ENCODE measurements around the gene PSMD9. TPM values are rescaled to one million over a fixed set of nuclear protein-coding genes. Genes with fewer than 3 reads are reported as not detected.

PSMD9 gene
- total and polyA plus RNA-seq, 4 donors: 39.0 to 57.6 (median 51.2) TPM

- H3K27ac ChIP-seq (ENCODE audit: low read depth in 1 of 2, low read length in 2 of 2): no peak overlapping the region
- H3K36me3 ChIP-seq (ENCODE audit: control insufficient read depth in 4 of 4, insufficient read depth in 3 of 4, low read depth in 1 of 4, low read length in 3 of 4): peaks cover 0 to 3% (median 0%) of the 10 kb centered on the region in 4 donors
- H3K27me3 ChIP-seq (ENCODE audit: control insufficient read depth in 4 of 4, insufficient read depth in 4 of 4, low read length in 3 of 4): no peaks in the 10 kb centered on the region
- no peak for TF ChIP-seq RXRA (IDR thresholded peaks at IDR 0.05)
- no peak for TF ChIP-seq SP1 (IDR thresholded peaks at IDR 0.05)
- no peak for TF ChIP-seq NR2F2 (IDR thresholded peaks at IDR 0.05)
- TF ChIP-seq YY1 (IDR thresholded peaks at IDR 0.05): no peak
- TF ChIP-seq RAD21 (IDR thresholded peaks at IDR 0.05): no peak
- no peak for TF ChIP-seq JUND (IDR thresholded peaks at IDR 0.05)
- TF ChIP-seq TAF1 (conservative IDR thresholded peaks at IDR 0.05): no peak
- no peak for TF ChIP-seq ATF3 (IDR thresholded peaks at IDR 0.05)
- TF ChIP-seq FOXA1 (IDR thresholded peaks at IDR 0.05): no peak
- no peaks in the 10 kb centered on the region for H3K9me3 ChIP-seq (ENCODE audit: control insufficient read depth in 4 of 4, low read length in 3 of 4)
- H3K4me3 ChIP-seq (ENCODE audit: low read depth in 1 of 3, low read length in 3 of 3): no peak overlapping the region
- WGBS: 61% methylated on average over 7 of the region's 7 CpGs
- DNase-seq (ENCODE audit: low spot score): no peak
- no peak overlapping the region for H3K9ac ChIP-seq (ENCODE audit: low read depth in 1 of 2, low read length in 2 of 2)
- H3K4me1 ChIP-seq (ENCODE audit: control insufficient read depth in 4 of 4, insufficient read depth in 4 of 4, low read length in 3 of 4): no peaks in the 10 kb centered on the region
These were observed 50.6 kb downstream of the PSMD9 start for GRCh38 chr12:121939186-121939585.

GRCh38 chr12:121939992-121940766 is 51.6 kb downstream of the PSMD9 start:
- Histone ChIP-seq H3K4me1 (ENCODE audit: control insufficient read depth in 4 of 4, insufficient read depth in 4 of 4, low read length in 3 of 4) (no peaks in the 10 kb centered on the region), H3K27me3 (ENCODE audit: control insufficient read depth in 4 of 4, insufficient read depth in 4 of 4, low read length in 3 of 4) (no peaks in the 10 kb centered on the region)
- 89% methylated on average over 4 of the region's 4 CpGs for WGBS

GRCh38 chr12:121942145-121942718 is 53.6 kb downstream of the PSMD9 start:
- TF ChIP-seq REST (IDR thresholded peaks at IDR 0.05): no peak
- no peak for TF ChIP-seq CTCF (IDR thresholded peaks at IDR 0.05; ENCODE audit: low read depth, low read length, missing input control)
- no peak for TF ChIP-seq HNF4G (IDR thresholded peaks at IDR 0.05)
- no peak for TF ChIP-seq FOXA1 (IDR thresholded peaks at IDR 0.05)
- TF ChIP-seq NR2F2 (IDR thresholded peaks at IDR 0.05): no peak
- TF ChIP-seq HNF4A (conservative IDR thresholded peaks at IDR 0.05): no peak
- no peak for TF ChIP-seq RXRA (IDR thresholded peaks at IDR 0.05)
- TF ChIP-seq SP1 (IDR thresholded peaks at IDR 0.05): no peak
- no peak for TF ChIP-seq RAD21 (IDR thresholded peaks at IDR 0.05)
- TF ChIP-seq JUND (IDR thresholded peaks at IDR 0.05): no peak
- no peak for TF ChIP-seq ATF3 (IDR thresholded peaks at IDR 0.05)
- no peak for TF ChIP-seq TAF1 (conservative IDR thresholded peaks at IDR 0.05)
- TF ChIP-seq MAX (IDR thresholded peaks at IDR 0.05): no peak
- no peak for TF ChIP-seq YY1 (IDR thresholded peaks at IDR 0.05)
- TF ChIP-seq GABPA (IDR thresholded peaks at IDR 0.05 in 1 of 2, conservative IDR thresholded peaks at IDR 0.05 in 1 of 2): no peak
- no peaks in the 10 kb centered on the region for H3K27me3 ChIP-seq (ENCODE audit: control insufficient read depth in 4 of 4, insufficient read depth in 4 of 4, low read length in 3 of 4)
- no peaks in the 10 kb centered on the region for H3K4me1 ChIP-seq (ENCODE audit: control insufficient read depth in 4 of 4, insufficient read depth in 4 of 4, low read length in 3 of 4)
- peaks cover 0 to 3% (median 0%) of the 10 kb centered on the region in 4 donors for H3K36me3 ChIP-seq (ENCODE audit: control insufficient read depth in 4 of 4, insufficient read depth in 3 of 4, low read depth in 1 of 4, low read length in 3 of 4)
- H3K4me3 ChIP-seq (ENCODE audit: low read depth in 1 of 3, low read length in 3 of 3): no peak overlapping the region
- H3K9me3 ChIP-seq (ENCODE audit: control insufficient read depth in 4 of 4, low read length in 3 of 4): no peaks in the 10 kb centered on the region
- DNase-seq (ENCODE audit: low spot score): no peak
- no peak overlapping the region for H3K27ac ChIP-seq (ENCODE audit: low read depth in 1 of 2, low read length in 2 of 2)
- H3K9ac ChIP-seq (ENCODE audit: low read depth in 1 of 2, low read length in 2 of 2): no peak overlapping the region
- 96% methylated on average over 15 of the region's 15 CpGs for WGBS

More at GRCh38 chr12:121939992-121940766, 51.6 kb downstream of the PSMD9 start:
- H3K36me3 ChIP-seq (ENCODE audit: control insufficient read depth in 4 of 4, insufficient read depth in 3 of 4, low read depth in 1 of 4, low read length in 3 of 4): peaks cover 0 to 3% (median 0%) of the 10 kb centered on the region in 4 donors
- no peak for DNase-seq (ENCODE audit: low spot score)
- H3K9me3 ChIP-seq (ENCODE audit: control insufficient read depth in 4 of 4, low read length in 3 of 4): no peaks in the 10 kb centered on the region
- no peak overlapping the region for H3K27ac ChIP-seq (ENCODE audit: low read depth in 1 of 2, low read length in 2 of 2)
- no peak overlapping the region for H3K9ac ChIP-seq (ENCODE audit: low read depth in 1 of 2, low read length in 2 of 2)
- no peak for TF ChIP-seq HNF4G (IDR thresholded peaks at IDR 0.05)
- H3K4me3 ChIP-seq (ENCODE audit: low read depth in 1 of 3, low read length in 3 of 3): no peak overlapping the region
